HepG2 (cell line): ENCODE measurements around the gene STEAP1. TPM values are rescaled to one million over a fixed set of nuclear protein-coding genes. Genes with fewer than 3 reads are reported as not detected.

Experiments
- ATAC-seq: fragments of 200-7000 bp; cut with Tn5 transposase; 3 replicates; pipeline ENCODE4 v1.9.1; 2020; ENCODE audit warnings: mild to moderate bottlenecking, moderate library complexity
- BruUV-seq: library from RNA; stranded (reverse); fragments of 400-500 nt; replicated peaks from 2 replicates; lab custom pipeline; 2021; lab: Mats Ljungman, UMichigan
- CTCF ChIA-PET: fragments of 300-600 bp; formaldehyde crosslinking; extraction: SDS; loops from one replicate; lab custom pipeline; 2021; ENCODE audit warnings: low total read pairs, inconsistent platforms, low intra/inter-chr PET ratio; lab: Yijun Ruan, JAX
- POLR2A ChIA-PET: fragments of 350-600 bp; sonication (Branson Sonifier 250); formaldehyde crosslinking; loops from one replicate; lab custom pipeline; 2020; ENCODE audit warnings: antibody characterized with exemption, inconsistent platforms; lab: Yijun Ruan, JAX
- DNase-seq: peaks from one replicate; pipeline ENCODE4 v3.0.0-alpha.2; 2015; ENCODE audit warnings: low spot score
- FAIRE-seq: peaks from 3 replicates; lab custom pipeline; 2011; peaks lifted over from hg19 to GRCh38; lab: Jason Lieb, UNC
- H2AFZ ChIP-seq: one replicate; pipeline ENCODE4 v1.6.1; 2011; ENCODE audit warnings: low read length, inconsistent platforms
- H3K27ac ChIP-seq: fragments of 300-600 bp; 3 replicates; pipeline ENCODE4 v1.8.0; 2011; ENCODE audit warnings: mixed run types, mild to moderate bottlenecking, mixed read lengths, low read length, inconsistent platforms; ENCODE audit not compliant: insufficient read depth; ENCODE audit errors: extremely low read length
- H3K27me3 ChIP-seq, 2 experiments: fragments of 200-600 bp in 1 of 2; 2 replicates in 1 of 2; 3 replicates in 1 of 2; pipeline versions ENCODE4 v1.6.0 to v1.8.0; 2011; ENCODE audit warnings: low read length in 2 of 2, mild to moderate bottlenecking in 2 of 2, moderate library complexity in 2 of 2, inconsistent platforms in 1 of 2; ENCODE audit not compliant: insufficient read depth in 2 of 2, control insufficient read depth in 1 of 2
- H3K36me3 ChIP-seq, 2 experiments: fragments of 200-600 bp in 1 of 2; replicated peaks in 1 of 2; 2 replicates in 1 of 2; 3 replicates in 1 of 2; pipeline versions ENCODE4 v1.5.1 to v1.8.0; 2011; ENCODE audit warnings: low read length in 2 of 2, inconsistent platforms in 1 of 2; ENCODE audit not compliant: insufficient read depth in 2 of 2, control insufficient read depth in 1 of 2
- H3K4me1 ChIP-seq: 2 replicates; pipeline ENCODE4 v1.5.1; 2012; ENCODE audit warnings: low read length, inconsistent platforms; ENCODE audit not compliant: insufficient read depth
- H3K4me2 ChIP-seq: 2 replicates; pipeline ENCODE4 v1.6.0; 2011; ENCODE audit warnings: low read depth, low read length, inconsistent platforms
- H3K4me3 ChIP-seq, 3 experiments: fragments of 200-600 bp in 1 of 3; sonication (generic), shearing (Covaris generic) in 1 of 3; replicated peaks in 1 of 3; 2 replicates each; pipeline ENCODE4 v1.5.1; 2011 to 2016; ENCODE audit warnings: low read length in 3 of 3, inconsistent platforms in 2 of 3, low read depth in 2 of 3, mild to moderate bottlenecking in 2 of 3, control low read depth in 1 of 3, mixed read lengths in 1 of 3; ENCODE audit not compliant: insufficient read depth in 1 of 3
- H3K79me2 ChIP-seq: one replicate; pipeline ENCODE4 v1.6.1; 2011; ENCODE audit warnings: low read length, inconsistent platforms; ENCODE audit not compliant: insufficient read depth
- H3K9ac ChIP-seq: 2 replicates; pipeline ENCODE4 v1.6.0; 2011; ENCODE audit warnings: mild to moderate bottlenecking, low read depth, low read length, inconsistent platforms; ENCODE audit not compliant: insufficient read depth
- H3K9me3 ChIP-seq: 2 replicates; pipeline ENCODE4 v1.5.1; 2012; ENCODE audit warnings: mild to moderate bottlenecking, low read length
- H4K20me1 ChIP-seq: 2 replicates; pipeline ENCODE4 v1.6.0; 2011; ENCODE audit warnings: inconsistent platforms, mild to moderate bottlenecking, low read length, moderate library complexity; ENCODE audit not compliant: insufficient read depth
- HNF4A ChIP-seq: sonication (generic); formaldehyde crosslinking; IDR thresholded peaks from 2 replicates; pipeline ENCODE4 v1.4.0; 2020; ENCODE audit warnings: missing genetic modification reagents
- MLLT10 ChIP-seq: sonication (generic); formaldehyde crosslinking; IDR thresholded peaks from 2 replicates; pipeline ENCODE4 v1.4.0; 2020; ENCODE audit warnings: missing genetic modification reagents
- NFYC ChIP-seq: IDR thresholded peaks from 2 replicates; pipeline ENCODE4 v1.6.1; 2016; ENCODE audit warnings: missing genetic modification reagents, missing compliant biosample characterization
- NR2F1 ChIP-seq, 2 experiments: fragments of 450-650 bp in 1 of 2; formaldehyde crosslinking in 1 of 2; IDR thresholded peaks; 2 replicates each; pipeline versions ENCODE4 v1.5.0 to v1.6.1; 2016 to 2020; ENCODE audit warnings: mild to moderate bottlenecking in 1 of 2, missing compliant biosample characterization in 1 of 2, missing genetic modification reagents in 1 of 2, moderate library complexity in 1 of 2
- PAX8 ChIP-seq: sonication (generic); formaldehyde crosslinking; IDR thresholded peaks from 2 replicates; pipeline ENCODE4 v1.8.0; 2022; ENCODE audit warnings: mild to moderate bottlenecking, missing genetic modification reagents, borderline replicate concordance
- POLR2A ChIP-seq, 2 experiments: IDR thresholded peaks; 2 replicates each; pipeline ENCODE4 v1.6.1; 2011; ENCODE audit warnings: low read depth in 2 of 2, low read length in 2 of 2, mild to moderate bottlenecking in 1 of 2, moderate library complexity in 1 of 2; ENCODE audit not compliant: insufficient read depth in 1 of 2
- RAD21 ChIP-seq: fragments of 450-650 bp; formaldehyde crosslinking; IDR thresholded peaks from 2 replicates; pipeline ENCODE4 v1.5.0; 2020; ENCODE audit warnings: mild to moderate bottlenecking
- SNAI1 ChIP-seq: sonication (generic); formaldehyde crosslinking; IDR thresholded peaks from 2 replicates; pipeline ENCODE4 v1.5.0; 2020; ENCODE audit warnings: mild to moderate bottlenecking, missing genetic modification reagents, borderline replicate concordance
- STAT5B ChIP-seq: sonication (generic); formaldehyde crosslinking; IDR thresholded peaks from 2 replicates; pipeline ENCODE4 v1.4.0; 2020; ENCODE audit warnings: missing genetic modification reagents
- ZFX ChIP-seq: sonication (generic); formaldehyde crosslinking; IDR thresholded peaks from 2 replicates; pipeline ENCODE4 v1.4.0; 2020; ENCODE audit warnings: mild to moderate bottlenecking, low read depth, missing genetic modification reagents, moderate library complexity
- ZHX2 ChIP-seq, 2 experiments: sonication (generic) in 1 of 2; formaldehyde crosslinking in 1 of 2; IDR thresholded peaks; 2 replicates each; pipeline versions ENCODE4 v1.6.1 to v1.9.0; 2014 to 2022; ENCODE audit warnings: antibody characterized with exemption in 1 of 2, borderline replicate concordance in 1 of 2, inconsistent platforms in 1 of 2, low read depth in 1 of 2, missing genetic modification reagents in 1 of 2
- ZNF264 ChIP-seq: sonication (generic); formaldehyde crosslinking; IDR thresholded peaks from 2 replicates; pipeline ENCODE4 v1.4.0; 2020; ENCODE audit warnings: missing genetic modification reagents
- WGBS: methylation state at CpG from one replicate; pipeline ENCODE4 v1.1.6; 2017; ENCODE audit warnings: low lambda C conversion rate; 5-methylcytosine and 5-hydroxymethylcytosine counted together
- in situ Hi-C: cut with HindIII; loops from 2 replicates; pipeline ENCODE4 v1.10.0; 2017; ENCODE audit warnings: low pct_unique_long_range_greater_than_20kb; ENCODE audit not compliant: extremely low pct_ligation_motif_present
- intact Hi-C: fragments of 100-400 bp; cut with micrococcal nuclease; formaldehyde crosslinking; loops from one replicate; pipeline ENCODE4 v1.10.0; 2022; ENCODE audit not compliant: unreplicated experiment
- polyA plus RNA-seq, 8 experiments: library from polyadenylated mRNA; depleted of rRNA in 3 of 8; stranded (reverse) in 7 of 8; unstranded in 1 of 8; fragments of >200 nt; fragmentation: Illumina TruSeq in 4 of 8; extraction: Trizol in 4 of 8; gene quantifications; 2 replicates each; pipeline versions ENCODE4 v1.2.1 to v1.2.3, GENCODE V29; 2011 to 2016; ENCODE audit warnings: low read depth in 4 of 8, missing spikeins in 1 of 8, mixed read lengths in 1 of 8; ENCODE audit not compliant: insufficient read depth in 1 of 8
- total RNA-seq, 5 experiments: library from RNA; depleted of rRNA; stranded (reverse); fragments of >200 nt; fragmentation: Illumina TruSeq; extraction: Trizol; gene quantifications; 2 replicates each; pipeline ENCODE4 v1.2.3, GENCODE V29; 2016; ENCODE audit warnings: low read depth in 1 of 5
- TF ChIP-seq, protein P1 (sequence below): sonication (generic); formaldehyde crosslinking; IDR thresholded peaks from 2 replicates; pipeline ENCODE4 v1.9.0; 2022; ENCODE audit warnings: missing genetic modification reagents, mild to moderate bottlenecking, borderline replicate concordance
- TF ChIP-seq, protein P2 (sequence below): sonication (generic); formaldehyde crosslinking; conservative IDR thresholded peaks from 2 replicates; pipeline ENCODE4 v1.5.0; 2020; ENCODE audit warnings: missing genetic modification reagents

Gene STEAP1
- total and polyA plus RNA-seq, 2 of the 13 experiments (the other 11 are each of a cell fraction or from before 2014, with no cell fraction given), result 23.2 to 24.2 TPM

GRCh38 chr7:90209776-90210175, 55.5 kb downstream of the STEAP1 start (continued):
- TF ChIP-seq, protein P1, sequence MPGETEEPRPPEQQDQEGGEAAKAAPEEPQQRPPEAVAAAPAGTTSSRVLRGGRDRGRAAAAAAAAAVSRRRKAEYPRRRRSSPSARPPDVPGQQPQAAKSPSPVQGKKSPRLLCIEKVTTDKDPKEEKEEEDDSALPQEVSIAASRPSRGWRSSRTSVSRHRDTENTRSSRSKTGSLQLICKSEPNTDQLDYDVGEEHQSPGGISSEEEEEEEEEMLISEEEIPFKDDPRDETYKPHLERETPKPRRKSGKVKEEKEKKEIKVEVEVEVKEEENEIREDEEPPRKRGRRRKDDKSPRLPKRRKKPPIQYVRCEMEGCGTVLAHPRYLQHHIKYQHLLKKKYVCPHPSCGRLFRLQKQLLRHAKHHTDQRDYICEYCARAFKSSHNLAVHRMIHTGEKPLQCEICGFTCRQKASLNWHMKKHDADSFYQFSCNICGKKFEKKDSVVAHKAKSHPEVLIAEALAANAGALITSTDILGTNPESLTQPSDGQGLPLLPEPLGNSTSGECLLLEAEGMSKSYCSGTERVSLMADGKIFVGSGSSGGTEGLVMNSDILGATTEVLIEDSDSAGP, result no peak

DNA sequence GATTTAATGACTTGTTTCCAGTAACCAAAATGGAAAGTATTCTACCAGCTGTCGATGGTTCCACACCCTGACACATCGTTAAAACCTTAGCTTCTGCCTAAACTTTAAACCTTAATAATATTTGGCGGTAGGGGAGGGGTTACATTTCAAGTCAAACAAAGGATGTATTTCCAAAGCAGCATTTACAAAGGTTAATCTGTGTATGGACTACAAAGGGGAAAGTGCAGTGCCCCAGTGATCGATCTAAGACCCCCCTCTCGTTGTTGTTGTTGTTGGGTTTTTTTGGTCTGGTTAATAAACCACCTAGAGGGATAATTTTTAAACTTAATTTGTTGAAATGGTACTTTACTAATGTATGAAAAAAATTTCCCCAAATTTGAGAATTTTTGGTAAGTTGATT, 56.2 kb downstream of the STEAP1 start:
- peak; percentile 23 for FAIRE-seq
- no peak for TF ChIP-seq PAX8 (CRISPR knock-in tag)
- no peak for TF ChIP-seq SNAI1 (CRISPR knock-in tag)
- TF ChIP-seq HNF4A (CRISPR knock-in tag), result peak; percentile 61
- no peak for TF ChIP-seq MLLT10 (CRISPR knock-in tag)
- 0 out of 2 replicates have a peak, but pooled peaks have one; percentile 2 for TF ChIP-seq ZNF264
- no peak for TF ChIP-seq ZHX2 (IDR thresholded peaks at IDR 0.05; ENCODE audit: low read depth)
- TF ChIP-seq ZHX2 (CRISPR knock-in tag; IDR thresholded peaks at IDR 0.05; ENCODE audit: borderline replicate concordance), result no peak
- TF ChIP-seq NR2F1 (CRISPR knock-in tag; IDR thresholded peaks at IDR 0.05), result 0 out of 4 replicates have a peak, but pooled peaks of 1 of the 2 experiments have one; percentile 7
- TF ChIP-seq ZFX, result no peak
- TF ChIP-seq NFYC (CRISPR knock-in tag), result no peak
- TF ChIP-seq RAD21, result no peak
- no peak for TF ChIP-seq POLR2A (IDR thresholded peaks at IDR 0.05; ENCODE audit: insufficient read depth in 1 of 2, low read depth in 2 of 2, low read length in 2 of 2)
- TF ChIP-seq STAT5B (CRISPR knock-in tag), result no peak
- TF ChIP-seq, protein P2, sequence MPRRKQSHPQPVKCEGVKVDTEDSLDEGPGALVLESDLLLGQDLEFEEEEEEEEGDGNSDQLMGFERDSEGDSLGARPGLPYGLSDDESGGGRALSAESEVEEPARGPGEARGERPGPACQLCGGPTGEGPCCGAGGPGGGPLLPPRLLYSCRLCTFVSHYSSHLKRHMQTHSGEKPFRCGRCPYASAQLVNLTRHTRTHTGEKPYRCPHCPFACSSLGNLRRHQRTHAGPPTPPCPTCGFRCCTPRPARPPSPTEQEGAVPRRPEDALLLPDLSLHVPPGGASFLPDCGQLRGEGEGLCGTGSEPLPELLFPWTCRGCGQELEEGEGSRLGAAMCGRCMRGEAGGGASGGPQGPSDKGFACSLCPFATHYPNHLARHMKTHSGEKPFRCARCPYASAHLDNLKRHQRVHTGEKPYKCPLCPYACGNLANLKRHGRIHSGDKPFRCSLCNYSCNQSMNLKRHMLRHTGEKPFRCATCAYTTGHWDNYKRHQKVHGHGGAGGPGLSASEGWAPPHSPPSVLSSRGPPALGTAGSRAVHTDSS (CRISPR knock-in tag), result no peak

More for the DNA sequence above, 56.2 kb downstream of the STEAP1 start:
- Histone ChIP-seq H3K9ac (peak overlapping the region; percentile 82), H4K20me1 (no peaks in the 10 kb centered on the region), H3K4me1 (peaks cover 30% of the 10 kb centered on the region), H3K36me3 (no peaks in the 10 kb centered on the region), H3K4me2 (peak overlapping the region; percentile 87), H3K27me3 (peaks cover 0 to 5% of the 10 kb centered on the region in 2 experiments; a peak in 1 of 5 replicates), H3K9me3 (no peaks in the 10 kb centered on the region), H3K4me3 (peak overlapping the region; percentile 65 to 87 (median 83)), H3K27ac (peak overlapping the region; percentile 94), H3K79me2 (peaks cover 3% of the 10 kb centered on the region), H2AFZ (peak overlapping the region; percentile 17)
- BruUV-seq, result no TSS peak
- ChIA-PET POLR2A (interaction anchor here (0.8 to 3.1 kb wide), 13 partner anchors 12 to 193 kb away, joined by 3 to 65 read pairs (median 7); partner anchors contain the start of genes CLDN12 and STEAP1), CTCF (interaction anchor here (2.2 kb wide), 1 partner anchor 56 kb away, joined by 20 read pairs; the partner anchor contains the start of gene STEAP1)
- DNase-seq (peak; percentile 17), ATAC-seq (no peak)
- in situ Hi-C loops (no loop called here), intact Hi-C loops (loop anchor here (1.0 to 2.0 kb wide), 3 partner anchors 37 to 136 kb away; partner anchors contain the start of gene GTPBP10)
- WGBS, result 2% methylated on average over 5 of the region's 5 CpGs
